ENCODE data around the gene KSR2. TPM values are rescaled to one million over a fixed set of nuclear protein-coding genes. Genes with fewer than 3 reads are reported as not detected.
"Not testable (repeated sequence)": the region's sequence is repeated elsewhere in the genome, so short reads cannot be mapped to it uniquely, and the experiment has no call there.

KSR2 gene
- total and polyA plus RNA-seq, 3 experiments from 2014 or later = 0.07 to 0.11 TPM; not detected in 1

DNA sequence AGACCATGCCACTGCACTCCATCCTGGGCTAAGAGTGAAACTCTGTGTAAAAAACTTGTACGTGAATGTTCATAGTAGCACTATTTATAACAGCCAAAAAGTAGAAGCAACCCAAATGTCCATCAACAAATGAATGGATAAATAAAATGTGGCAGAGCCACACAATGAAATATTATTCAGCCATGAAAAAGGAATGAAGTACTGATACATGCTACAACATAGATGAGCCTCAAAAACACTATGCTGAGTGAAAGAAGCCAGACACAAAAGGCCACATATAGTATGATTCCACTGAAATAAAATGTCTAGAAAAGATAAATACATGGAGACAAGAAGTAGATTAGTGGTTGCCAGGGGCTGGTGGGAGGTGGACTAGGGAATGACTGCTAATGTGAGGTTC lies 72.8 kb downstream of the KSR2 start:
- H3K27ac ChIP-seq (ENCODE audit: low read depth, low read length) = no peak overlapping the region
- no peaks in the 10 kb centered on the region for H3K9me3 ChIP-seq (ENCODE audit: low read length)
- H3K4me1 ChIP-seq (ENCODE audit: insufficient read depth, low read length) = no peaks in the 10 kb centered on the region
- no peak overlapping the region for H3K4me3 Mint-ChIP-seq
- peaks cover 0 to 10% (median 3%) of the 10 kb centered on the region in 5 donors for H3K9me3 Mint-ChIP-seq
- H3K27me3 Mint-ChIP-seq = peaks cover 5 to 8% of the 10 kb centered on the region in 2 donors
- H3K4me1 Mint-ChIP-seq = no peaks in the 10 kb centered on the region
- H3K27me3 ChIP-seq (ENCODE audit: insufficient read depth, low read length, poor library complexity, severe bottlenecking) = no peaks in the 10 kb centered on the region
- POLR2A ChIA-PET = no interaction called here
- no peak overlapping the region for H3K4me3 ChIP-seq (ENCODE audit: low read length)
- CTCF ChIA-PET = no interaction called here
- H3K27ac Mint-ChIP-seq = no peak overlapping the region
- no peaks in the 10 kb centered on the region for H3K36me3 ChIP-seq (ENCODE audit: insufficient read depth, low read length)
- DNase-seq = no peak
- H3K36me3 Mint-ChIP-seq = no peaks in the 10 kb centered on the region

GRCh38 chr12:117892441-117892840 lies 76.3 kb downstream of the KSR2 start:
- Mint-ChIP-seq H3K4me1 (no peaks in the 10 kb centered on the region), H3K27me3 (peaks cover 6 to 16% of the 10 kb centered on the region in 2 donors), H3K36me3 (no peaks in the 10 kb centered on the region), H3K9me3 (peaks cover 0 to 6% (median 3%) of the 10 kb centered on the region in 5 donors), H3K4me3 (no peak overlapping the region), H3K27ac (no peak overlapping the region)
- ChIA-PET POLR2A (no interaction called here), CTCF (no interaction called here)
- no peak overlapping the region for H3K27ac ChIP-seq (ENCODE audit: low read depth, low read length)
- no peak for DNase-seq
- no peaks in the 10 kb centered on the region for H3K36me3 ChIP-seq (ENCODE audit: insufficient read depth, low read length)
- H3K9me3 ChIP-seq (ENCODE audit: low read length) = no peaks in the 10 kb centered on the region
- H3K27me3 ChIP-seq (ENCODE audit: insufficient read depth, low read length, poor library complexity, severe bottlenecking) = no peaks in the 10 kb centered on the region
- no peak overlapping the region for H3K4me3 ChIP-seq (ENCODE audit: low read length)
- no peaks in the 10 kb centered on the region for H3K4me1 ChIP-seq (ENCODE audit: insufficient read depth, low read length)

- POLR2A ChIA-PET, H3K27ac Mint-ChIP-seq: not testable (repeated sequence)
These were observed 77.5 kb downstream of the KSR2 start for GRCh38 chr12:117891265-117891664.

GRCh38 chr12:117890644-117891043 lies 78.1 kb downstream of the KSR2 start:
- Histone ChIP-seq H3K27me3 (ENCODE audit: insufficient read depth, low read length, poor library complexity, severe bottlenecking) (no peaks in the 10 kb centered on the region), H3K27ac (ENCODE audit: low read depth, low read length) (no peak overlapping the region), H3K4me3 (ENCODE audit: low read length) (no peak overlapping the region), H3K9me3 (ENCODE audit: low read length) (no peaks in the 10 kb centered on the region), H3K36me3 (ENCODE audit: insufficient read depth, low read length) (no peaks in the 10 kb centered on the region), H3K4me1 (ENCODE audit: insufficient read depth, low read length) (no peaks in the 10 kb centered on the region)
- no peak overlapping the region for H3K4me3 Mint-ChIP-seq
- H3K4me1 Mint-ChIP-seq = no peaks in the 10 kb centered on the region
- CTCF ChIA-PET = no interaction called here
- peaks cover 1 to 12% of the 10 kb centered on the region in 2 donors for H3K27me3 Mint-ChIP-seq
- peaks cover 0 to 6% (median 0%) of the 10 kb centered on the region in 5 donors for H3K9me3 Mint-ChIP-seq
- H3K36me3 Mint-ChIP-seq = no peaks in the 10 kb centered on the region
- no peak overlapping the region for H3K27ac Mint-ChIP-seq
- POLR2A ChIA-PET = no interaction called here
- no peak for DNase-seq

More at GRCh38 chr12:117891265-117891664, 77.5 kb downstream of the KSR2 start:
- H3K27ac ChIP-seq (ENCODE audit: low read depth, low read length); H3K36me3 Mint-ChIP-seq; H3K4me3 Mint-ChIP-seq; CTCF ChIA-PET; H3K4me1 ChIP-seq (ENCODE audit: insufficient read depth, low read length); H3K36me3 ChIP-seq (ENCODE audit: insufficient read depth, low read length); H3K4me3 ChIP-seq (ENCODE audit: low read length); H3K9me3 ChIP-seq (ENCODE audit: low read length); H3K4me1 Mint-ChIP-seq; H3K9me3 Mint-ChIP-seq; H3K27me3 ChIP-seq (ENCODE audit: insufficient read depth, low read length, poor library complexity, severe bottlenecking); DNase-seq: not testable (repeated sequence)
- peaks cover 6 to 12% of the 10 kb centered on the region in 2 donors for H3K27me3 Mint-ChIP-seq

DNA sequence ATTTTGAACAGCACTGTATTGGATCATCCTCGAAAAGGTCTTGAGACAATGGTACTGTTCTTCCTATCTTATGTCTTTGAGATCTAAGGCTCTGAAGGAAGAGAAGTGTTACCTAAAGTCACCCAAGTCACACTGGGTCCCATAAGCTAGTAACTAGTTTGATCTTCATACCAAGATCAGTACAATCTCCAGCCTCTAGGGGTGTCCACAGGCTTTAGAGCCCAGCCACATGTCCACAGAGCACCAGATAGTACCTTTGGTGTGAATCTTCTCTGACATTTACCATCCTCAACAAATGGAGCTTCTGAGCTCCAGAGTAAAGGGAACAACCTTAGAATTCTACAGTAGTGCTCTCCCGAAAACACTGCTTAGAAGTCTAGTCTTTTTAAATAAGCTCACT lies 78.7 kb downstream of the KSR2 start:
- H3K4me3 ChIP-seq (ENCODE audit: low read length) = no peak overlapping the region
- H3K4me1 ChIP-seq (ENCODE audit: insufficient read depth, low read length) = no peaks in the 10 kb centered on the region
- no peak for DNase-seq
- Mint-ChIP-seq H3K9me3 (peaks cover 0 to 4% (median 0%) of the 10 kb centered on the region in 5 donors), H3K27me3 (peaks cover 3 to 13% of the 10 kb centered on the region in 2 donors), H3K36me3 (no peaks in the 10 kb centered on the region), H3K4me1 (no peaks in the 10 kb centered on the region), H3K27ac (no peak overlapping the region), H3K4me3 (no peak overlapping the region)
- no peaks in the 10 kb centered on the region for H3K27me3 ChIP-seq (ENCODE audit: insufficient read depth, low read length, poor library complexity, severe bottlenecking)
- H3K9me3 ChIP-seq (ENCODE audit: low read length) = no peaks in the 10 kb centered on the region
- no peak overlapping the region for H3K27ac ChIP-seq (ENCODE audit: low read depth, low read length)
- ChIA-PET POLR2A (no interaction called here), CTCF (no interaction called here)
- no peaks in the 10 kb centered on the region for H3K36me3 ChIP-seq (ENCODE audit: insufficient read depth, low read length)

GRCh38 chr12:117889098-117889497 lies 79.7 kb downstream of the KSR2 start:
- H3K27me3 Mint-ChIP-seq = peaks cover 7 to 23% of the 10 kb centered on the region in 2 donors
- no peak for DNase-seq
- no peaks in the 10 kb centered on the region for H3K9me3 ChIP-seq (ENCODE audit: low read length)
- H3K4me1 Mint-ChIP-seq = no peaks in the 10 kb centered on the region
- CTCF ChIA-PET = no interaction called here
- no peaks in the 10 kb centered on the region for H3K4me1 ChIP-seq (ENCODE audit: insufficient read depth, low read length)
- no peaks in the 10 kb centered on the region for H3K36me3 Mint-ChIP-seq
- no peaks in the 10 kb centered on the region for H3K36me3 ChIP-seq (ENCODE audit: insufficient read depth, low read length)
- POLR2A ChIA-PET = no interaction called here
- H3K27me3 ChIP-seq (ENCODE audit: insufficient read depth, low read length, poor library complexity, severe bottlenecking) = no peaks in the 10 kb centered on the region
- no peak overlapping the region for H3K4me3 ChIP-seq (ENCODE audit: low read length)
- H3K27ac ChIP-seq (ENCODE audit: low read depth, low read length) = no peak overlapping the region
- H3K9me3 Mint-ChIP-seq = peaks cover 0 to 4% (median 0%) of the 10 kb centered on the region in 5 donors
- no peak overlapping the region for H3K4me3 Mint-ChIP-seq
- no peak overlapping the region for H3K27ac Mint-ChIP-seq

GRCh38 chr12:117885211-117885610 lies 83.6 kb downstream of the KSR2 start:
- Mint-ChIP-seq H3K4me1 (no peaks in the 10 kb centered on the region), H3K4me3 (no peak overlapping the region), H3K27me3 (peaks cover 12 to 34% of the 10 kb centered on the region in 2 donors), H3K27ac (no peak overlapping the region), H3K9me3 (no peaks in the 10 kb centered on the region), H3K36me3 (no peaks in the 10 kb centered on the region)
- H3K4me1 ChIP-seq (ENCODE audit: insufficient read depth, low read length) = no peaks in the 10 kb centered on the region
- DNase-seq = no peak
- H3K27me3 ChIP-seq (ENCODE audit: insufficient read depth, low read length, poor library complexity, severe bottlenecking) = no peaks in the 10 kb centered on the region
- POLR2A ChIA-PET = no interaction called here
- H3K4me3 ChIP-seq (ENCODE audit: low read length) = no peak overlapping the region
- H3K9me3 ChIP-seq (ENCODE audit: low read length) = no peaks in the 10 kb centered on the region
- CTCF ChIA-PET = interaction anchor here (1.5 kb wide), 1 partner anchor 10 kb away, joined by 3 read pairs; no protein-coding TSS in a partner anchor
- no peak overlapping the region for H3K27ac ChIP-seq (ENCODE audit: low read depth, low read length)
- no peaks in the 10 kb centered on the region for H3K36me3 ChIP-seq (ENCODE audit: insufficient read depth, low read length)

DNA sequence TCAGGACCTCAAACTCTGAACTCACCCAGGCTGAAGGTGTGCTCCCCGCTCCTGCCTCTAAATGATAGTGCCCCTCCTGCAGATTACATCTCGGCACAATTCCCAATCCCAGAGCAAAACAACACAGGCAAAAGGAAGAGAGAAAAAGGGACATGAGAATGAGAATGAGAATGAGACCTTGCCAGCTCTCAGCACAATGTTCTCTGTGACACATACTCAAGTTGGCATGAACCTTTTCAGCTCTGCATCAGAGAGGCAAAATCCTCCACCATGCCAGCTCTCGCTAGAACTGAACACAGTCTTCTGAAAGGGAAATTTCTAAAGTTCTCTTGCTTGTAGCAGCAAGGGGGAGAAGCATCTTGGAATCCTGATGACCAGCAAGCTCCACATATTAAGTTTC lies 84.6 kb downstream of the KSR2 start:
- Histone ChIP-seq H3K9me3 (ENCODE audit: low read length) (no peaks in the 10 kb centered on the region), H3K27ac (ENCODE audit: low read depth, low read length) (no peak overlapping the region), H3K4me1 (ENCODE audit: insufficient read depth, low read length) (no peaks in the 10 kb centered on the region), H3K36me3 (ENCODE audit: insufficient read depth, low read length) (no peaks in the 10 kb centered on the region), H3K4me3 (ENCODE audit: low read length) (no peak overlapping the region), H3K27me3 (ENCODE audit: insufficient read depth, low read length, poor library complexity, severe bottlenecking) (no peaks in the 10 kb centered on the region)
- no peak for DNase-seq
- Mint-ChIP-seq H3K36me3 (no peaks in the 10 kb centered on the region), H3K27ac (no peak overlapping the region), H3K4me1 (no peaks in the 10 kb centered on the region), H3K4me3 (no peak overlapping the region), H3K9me3 (no peaks in the 10 kb centered on the region), H3K27me3 (peaks cover 12 to 31% of the 10 kb centered on the region in 2 donors)
- CTCF ChIA-PET = interaction anchor here (1.2 to 1.5 kb wide), 2 partner anchors 9 to 27 kb away, joined by 3 to 4 read pairs; no protein-coding TSS in a partner anchor
- POLR2A ChIA-PET = no interaction called here

Data from CD8-positive, alpha-beta memory T cell (primary cell).